ENCODE data around the gene ABCC5. TPM values are rescaled to one million over a fixed set of nuclear protein-coding genes. Genes with fewer than 3 reads are reported as not detected.

The ABCC5 gene
- total RNA-seq, 4 donors from 2014 or later = 34.9 to 61.2 (median 45.0) TPM

DNA sequence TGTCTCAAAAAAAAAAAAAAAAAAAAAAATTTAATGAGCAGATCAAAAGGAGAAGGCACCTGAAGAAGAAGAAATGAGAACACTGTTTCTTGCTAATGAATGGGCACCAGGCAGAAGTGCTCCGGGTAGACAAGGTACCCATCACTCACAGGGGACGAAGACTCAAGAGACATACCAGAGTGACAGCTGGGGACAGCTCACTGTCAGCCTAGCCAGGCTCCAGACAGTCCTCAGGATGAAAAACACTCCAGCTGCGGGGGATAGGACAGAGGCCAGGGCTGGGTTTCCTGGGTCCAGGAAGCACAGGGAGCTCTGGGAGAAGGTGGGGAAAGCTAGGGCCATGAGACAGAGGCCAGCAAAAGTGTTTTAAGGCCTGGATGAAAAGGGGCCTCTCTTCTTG lies 84.5 kb downstream of the ABCC5 start:
- Histone ChIP-seq H3K27me3 (no peaks in the 10 kb centered on the region), H3K4me1 (no peaks in the 10 kb centered on the region), H3K27ac (no peak overlapping the region), H3K36me3 (peaks cover 0 to 98% (median 6%) of the 10 kb centered on the region in 3 donors), H3K4me3 (no peak overlapping the region), H3K9me3 (no peaks in the 10 kb centered on the region)
- WGBS, 2 donors = 85 to 91% methylated on average over 3 of the region's 3 CpGs
- no peak for DNase-seq (ENCODE audit: low spot score in 2 of 2)
- TF ChIP-seq EP300 (IDR thresholded peaks at IDR 0.05) = no peak
- TF ChIP-seq, protein P1, sequence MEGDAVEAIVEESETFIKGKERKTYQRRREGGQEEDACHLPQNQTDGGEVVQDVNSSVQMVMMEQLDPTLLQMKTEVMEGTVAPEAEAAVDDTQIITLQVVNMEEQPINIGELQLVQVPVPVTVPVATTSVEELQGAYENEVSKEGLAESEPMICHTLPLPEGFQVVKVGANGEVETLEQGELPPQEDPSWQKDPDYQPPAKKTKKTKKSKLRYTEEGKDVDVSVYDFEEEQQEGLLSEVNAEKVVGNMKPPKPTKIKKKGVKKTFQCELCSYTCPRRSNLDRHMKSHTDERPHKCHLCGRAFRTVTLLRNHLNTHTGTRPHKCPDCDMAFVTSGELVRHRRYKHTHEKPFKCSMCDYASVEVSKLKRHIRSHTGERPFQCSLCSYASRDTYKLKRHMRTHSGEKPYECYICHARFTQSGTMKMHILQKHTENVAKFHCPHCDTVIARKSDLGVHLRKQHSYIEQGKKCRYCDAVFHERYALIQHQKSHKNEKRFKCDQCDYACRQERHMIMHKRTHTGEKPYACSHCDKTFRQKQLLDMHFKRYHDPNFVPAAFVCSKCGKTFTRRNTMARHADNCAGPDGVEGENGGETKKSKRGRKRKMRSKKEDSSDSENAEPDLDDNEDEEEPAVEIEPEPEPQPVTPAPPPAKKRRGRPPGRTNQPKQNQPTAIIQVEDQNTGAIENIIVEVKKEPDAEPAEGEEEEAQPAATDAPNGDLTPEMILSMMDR (IDR thresholded peaks at IDR 0.05) = no peak
- TF ChIP-seq POLR2A (IDR thresholded peaks at IDR 0.05) = no peak

DNA sequence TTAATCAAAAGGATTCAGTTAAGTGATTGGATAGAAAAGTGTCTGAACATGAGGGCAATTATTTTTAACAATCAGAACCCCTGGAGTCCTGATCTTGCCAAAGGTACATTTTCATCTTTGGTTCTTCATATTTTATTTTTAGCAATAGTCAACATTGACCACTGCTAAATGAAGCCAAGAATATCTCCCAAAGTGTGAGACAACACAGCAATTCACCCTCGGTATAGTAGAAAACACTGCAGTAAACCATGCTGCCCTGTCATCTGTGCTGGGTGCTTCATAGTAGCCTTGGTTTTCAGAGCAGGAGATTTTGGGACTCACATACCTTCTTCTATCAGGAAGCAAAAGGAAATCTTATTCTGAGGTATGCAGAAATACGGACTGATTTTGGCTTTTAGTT lies 85.8 kb downstream of the ABCC5 start:
- Histone ChIP-seq H3K36me3 (peaks cover 0 to 98% (median 0%) of the 10 kb centered on the region in 3 donors), H3K27me3 (no peaks in the 10 kb centered on the region), H3K4me3 (no peak overlapping the region), H3K4me1 (no peaks in the 10 kb centered on the region), H3K27ac (no peak overlapping the region), H3K9me3 (no peaks in the 10 kb centered on the region)
- DNase-seq (ENCODE audit: low spot score in 2 of 2) = no peak
- TF ChIP-seq, protein P1 (IDR thresholded peaks at IDR 0.05) = no peak
- no peak for TF ChIP-seq EP300 (IDR thresholded peaks at IDR 0.05)
- TF ChIP-seq POLR2A (IDR thresholded peaks at IDR 0.05) = no peak
- 91 to 92% methylated on average over 2 of the region's 2 CpGs for WGBS, 2 donors

DNA sequence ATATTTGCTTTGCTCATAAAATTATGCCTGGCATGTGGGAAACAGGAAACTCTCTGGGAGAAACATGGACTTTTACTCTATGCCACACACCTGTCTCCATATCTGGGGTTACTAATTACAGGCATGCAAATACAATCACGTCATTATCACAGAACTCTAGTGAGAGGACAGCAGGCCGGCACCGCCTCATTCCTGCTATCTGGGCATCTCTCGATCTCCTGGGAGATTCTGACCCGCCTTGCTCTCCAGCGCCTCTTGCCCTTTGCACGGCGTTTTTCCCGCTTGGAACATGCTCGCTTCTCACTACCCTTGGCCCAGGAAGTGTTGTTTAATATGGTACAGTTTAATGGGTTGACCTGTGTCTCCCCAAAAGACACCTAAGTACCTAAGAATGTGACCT lies 87.6 kb downstream of the ABCC5 start:
- no peak for DNase-seq (ENCODE audit: low spot score in 2 of 2)
- Histone ChIP-seq H3K9me3 (no peaks in the 10 kb centered on the region), H3K27ac (no peak overlapping the region), H3K36me3 (peaks cover 0 to 98% (median 0%) of the 10 kb centered on the region in 3 donors), H3K27me3 (no peaks in the 10 kb centered on the region), H3K4me1 (no peaks in the 10 kb centered on the region), H3K4me3 (no peak overlapping the region)
- 88 to 97% methylated on average over 10 of the region's 10 CpGs for WGBS, 2 donors
- no peak for TF ChIP-seq EP300 (IDR thresholded peaks at IDR 0.05)
- TF ChIP-seq POLR2A (IDR thresholded peaks at IDR 0.05) = no peak
- TF ChIP-seq, protein P1 (IDR thresholded peaks at IDR 0.05) = no peak

DNA sequence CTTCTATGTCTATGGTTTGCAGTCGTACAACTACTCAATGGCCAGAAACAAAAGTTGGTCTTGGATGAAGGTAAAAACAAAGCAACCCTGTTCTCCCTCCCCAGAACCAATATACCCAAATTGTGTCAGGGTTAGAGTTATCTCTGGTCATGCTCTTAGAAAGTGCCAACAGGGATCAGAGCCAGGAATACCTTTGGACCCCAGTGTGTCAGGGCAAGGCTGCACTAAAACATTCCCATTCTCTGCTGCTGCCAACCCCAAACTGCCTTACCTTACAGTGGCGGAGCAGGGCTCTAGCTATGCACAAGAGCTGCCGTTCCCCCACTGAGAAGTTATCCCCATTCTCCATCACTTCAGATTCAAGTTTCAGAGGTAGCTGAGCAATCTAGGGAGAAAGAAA lies 90.6 kb downstream of the ABCC5 start:
- Histone ChIP-seq H3K4me3 (no peak overlapping the region), H3K27me3 (no peaks in the 10 kb centered on the region), H3K9me3 (no peaks in the 10 kb centered on the region), H3K36me3 (peaks cover 0 to 98% (median 5%) of the 10 kb centered on the region in 3 donors), H3K27ac (no peak overlapping the region), H3K4me1 (no peaks in the 10 kb centered on the region)
- TF ChIP-seq POLR2A (IDR thresholded peaks at IDR 0.05) (no peak), EP300 (IDR thresholded peaks at IDR 0.05) (no peak)
- TF ChIP-seq, protein P1 (IDR thresholded peaks at IDR 0.05) = no peak
- no peak for DNase-seq (ENCODE audit: low spot score in 2 of 2)
- WGBS, 2 donors = 99 to 100% methylated on average over 3 of the region's 3 CpGs

GRCh38 chr3:183924956-183925355 lies 92.7 kb downstream of the ABCC5 start:
- Histone ChIP-seq H3K4me3 (no peak overlapping the region), H3K27ac (no peak overlapping the region), H3K9me3 (no peaks in the 10 kb centered on the region), H3K36me3 (peaks cover 0 to 98% (median 5%) of the 10 kb centered on the region in 3 donors), H3K27me3 (no peaks in the 10 kb centered on the region), H3K4me1 (no peaks in the 10 kb centered on the region)
- TF ChIP-seq POLR2A (IDR thresholded peaks at IDR 0.05) (no peak), EP300 (IDR thresholded peaks at IDR 0.05) (no peak)
- TF ChIP-seq, protein P1 (IDR thresholded peaks at IDR 0.05) = no peak
- WGBS, 2 donors = 94 to 95% methylated on average over 7 of the region's 7 CpGs
- DNase-seq (ENCODE audit: low spot score in 2 of 2) = no peak

Data from tibial nerve (tissue), 4 donors.